H1 (cell line): ENCODE measurements around the gene CX3CL1. TPM values are rescaled to one million over a fixed set of nuclear protein-coding genes. Genes with fewer than 3 reads are reported as not detected.

ENCODE experiments used
- CTCF ChIA-PET: fragments of 300-600 bp; sonication (Branson Sonifier 250); formaldehyde crosslinking; loops from one replicate; lab custom pipeline; 2021; ENCODE audit not compliant: partially characterized antibody; lab: Charles Lee
- POLR2A ChIA-PET: fragments of 300-600 bp; sonication (Branson Sonifier 250); formaldehyde crosslinking; loops from one replicate; lab custom pipeline; 2021; ENCODE audit warnings: inconsistent platforms; ENCODE audit not compliant: partially characterized antibody; lab: Charles Lee
- DNase-seq, 2 experiments: peaks; one replicate each; pipeline versions ENCODE4 v3.0.0 to v3.0.0-alpha.2; 2010 to 2022; ENCODE audit warnings: low spot score in 2 of 2, low read depth in 1 of 2, mixed read lengths in 1 of 2
- FAIRE-seq: peaks from 2 replicates; lab custom pipeline; 2011; peaks lifted over from hg19 to GRCh38; lab: Jason Lieb, UNC
- H2AFZ ChIP-seq: 2 replicates; pipeline ENCODE4 v1.8.1; 2012; ENCODE audit warnings: low read length, inconsistent platforms
- H2AK5ac ChIP-seq: 2 replicates; pipeline ENCODE4 v1.6.1; 2013; ENCODE audit warnings: low read depth, low read length
- H2BK120ac ChIP-seq: replicated peaks from 2 replicates; pipeline ENCODE3; 2013; ENCODE audit warnings: low read depth, low read length, inconsistent platforms
- H2BK12ac ChIP-seq: 2 replicates; pipeline ENCODE4 v1.6.1; 2013; ENCODE audit warnings: low read depth, low read length
- H2BK15ac ChIP-seq: 2 replicates; pipeline ENCODE4 v1.6.1; 2013; ENCODE audit warnings: low read length
- H2BK20ac ChIP-seq: 2 replicates; pipeline ENCODE4 v1.6.1; 2013; ENCODE audit warnings: low read length
- H2BK5ac ChIP-seq: 2 replicates; pipeline ENCODE4 v1.6.1; 2013; ENCODE audit warnings: low read depth, low read length
- H3K14ac ChIP-seq: 2 replicates; pipeline ENCODE4 v1.6.1; 2013; ENCODE audit warnings: inconsistent platforms; ENCODE audit not compliant: insufficient read length
- H3K18ac ChIP-seq: 2 replicates; pipeline ENCODE4 v1.6.1; 2013; ENCODE audit warnings: low read length; ENCODE audit errors: extremely low read depth
- H3K23ac ChIP-seq: 2 replicates; pipeline ENCODE4 v1.6.1; 2013; ENCODE audit warnings: inconsistent platforms; ENCODE audit not compliant: insufficient read length
- H3K23me2 ChIP-seq: 2 replicates; pipeline ENCODE4 v1.6.1; 2013; ENCODE audit warnings: low read depth, low read length
- H3K27ac ChIP-seq: 2 replicates; pipeline ENCODE4 v1.6.1; 2011; ENCODE audit warnings: low read depth, low read length, inconsistent platforms
- H3K27me3 ChIP-seq, 4 experiments: replicated peaks in 1 of 4; 1 replicate in 1 of 4; 2 replicates in 3 of 4; pipeline versions ENCODE4 v1.6.1 to v1.8.1; 2011 to 2013; ENCODE audit warnings: low read length in 3 of 4, mild to moderate bottlenecking in 3 of 4, inconsistent platforms in 2 of 4, mixed read lengths in 2 of 4, moderate library complexity in 1 of 4; ENCODE audit not compliant: control insufficient read depth in 3 of 4, insufficient read depth in 3 of 4; ENCODE audit errors: extremely low read depth in 1 of 4
- H3K36me3 ChIP-seq, 4 experiments: 2 replicates each; pipeline versions ENCODE4 v1.6.1 to v1.8.1; 2011 to 2013; ENCODE audit warnings: mild to moderate bottlenecking in 4 of 4, low read length in 3 of 4, moderate library complexity in 2 of 4, control low read depth in 1 of 4, inconsistent platforms in 1 of 4; ENCODE audit not compliant: insufficient read depth in 4 of 4, control insufficient read depth in 2 of 4
- H3K4ac ChIP-seq: replicated peaks from 2 replicates; pipeline ENCODE3; 2013; ENCODE audit warnings: low read length, low read depth, mixed read lengths, inconsistent platforms; ENCODE audit not compliant: insufficient read length
- H3K4me1 ChIP-seq, 4 experiments: replicated peaks in 1 of 4; 1 replicate in 1 of 4; 2 replicates in 3 of 4; pipeline versions ENCODE4 v1.6.1 to v1.8.1; 2011 to 2013; ENCODE audit warnings: low read length in 3 of 4, inconsistent platforms in 2 of 4, mixed read lengths in 1 of 4; ENCODE audit not compliant: insufficient read depth in 4 of 4, control insufficient read depth in 3 of 4
- H3K4me2 ChIP-seq, 2 experiments: 2 replicates each; pipeline versions ENCODE4 v1.6.1 to v1.8.1; 2011 to 2013; ENCODE audit warnings: low read depth in 2 of 2, low read length in 2 of 2, control low read depth in 1 of 2, inconsistent platforms in 1 of 2, mild to moderate bottlenecking in 1 of 2; ENCODE audit not compliant: insufficient read depth in 1 of 2
- H3K4me3 ChIP-seq, 4 experiments: fragments of 200-600, 300-600 bp in 1 of 4; sonication (generic), shearing (Covaris generic), sonication (Bioruptor Twin) in 1 of 4; 2 replicates each; pipeline versions ENCODE4 v1.5.1 to v1.8.1; 2011 to 2016; ENCODE audit warnings: low read length in 4 of 4, low read depth in 3 of 4, control low read depth in 2 of 4, inconsistent platforms in 2 of 4, mild to moderate bottlenecking in 2 of 4, mixed read lengths in 1 of 4, moderate library complexity in 1 of 4; ENCODE audit not compliant: insufficient read depth in 2 of 4; ENCODE audit errors: extremely low read depth in 1 of 4
- H3K56ac ChIP-seq: replicated peaks from 2 replicates; pipeline ENCODE3; 2013; ENCODE audit warnings: low read depth, mild to moderate bottlenecking, mixed read lengths, low read length, inconsistent platforms; ENCODE audit not compliant: insufficient read length
- H3K79me1 ChIP-seq: 2 replicates; pipeline ENCODE4 v1.6.1; 2013; ENCODE audit warnings: low read depth, low read length, control low read depth
- H3K79me2 ChIP-seq, 2 experiments: 2 replicates each; pipeline versions ENCODE4 v1.6.1 to v1.8.1; 2012 to 2013; ENCODE audit warnings: low read length in 2 of 2, mild to moderate bottlenecking in 2 of 2, inconsistent platforms in 1 of 2; ENCODE audit not compliant: insufficient read depth in 2 of 2, control insufficient read depth in 1 of 2
- H3K9ac ChIP-seq, 4 experiments: replicated peaks in 1 of 4; 1 replicate in 1 of 4; 2 replicates in 3 of 4; pipeline versions ENCODE4 v1.6.1 to v1.8.1; 2011 to 2013; ENCODE audit warnings: low read depth in 3 of 4, low read length in 3 of 4, control low read depth in 2 of 4, mild to moderate bottlenecking in 2 of 4, moderate library complexity in 2 of 4, inconsistent platforms in 1 of 4; ENCODE audit errors: extremely low read depth in 1 of 4
- H3K9me3 ChIP-seq, 2 experiments: 2 replicates each; pipeline versions ENCODE4 v1.6.1 to v1.8.1; 2012 to 2013; ENCODE audit warnings: mild to moderate bottlenecking in 2 of 2, moderate library complexity in 2 of 2, control low read depth in 1 of 2, inconsistent platforms in 1 of 2, low read depth in 1 of 2, low read length in 1 of 2, mixed read lengths in 1 of 2; ENCODE audit not compliant: insufficient read depth in 2 of 2
- H4K20me1 ChIP-seq, 2 experiments: replicated peaks in 1 of 2; 2 replicates each; pipeline versions ENCODE3 to v1.8.1; 2011 to 2013; ENCODE audit warnings: inconsistent platforms in 2 of 2, low read length in 2 of 2, mild to moderate bottlenecking in 1 of 2; ENCODE audit not compliant: insufficient read depth in 2 of 2, control insufficient read depth in 1 of 2
- H4K5ac ChIP-seq: 2 replicates; pipeline ENCODE4 v1.6.1; 2013; ENCODE audit warnings: low read length, low read depth, mixed read lengths, inconsistent platforms; ENCODE audit not compliant: insufficient read length
- H4K8ac ChIP-seq: 2 replicates; pipeline ENCODE4 v1.8.0; 2013; ENCODE audit warnings: mild to moderate bottlenecking, moderate library complexity, low read length, inconsistent platforms; ENCODE audit not compliant: insufficient read depth; ENCODE audit errors: extremely low read depth
- H4K91ac ChIP-seq: replicated peaks from 2 replicates; pipeline ENCODE3; 2013; ENCODE audit warnings: low read length, mixed read lengths, inconsistent platforms; ENCODE audit not compliant: insufficient read length
- CBX8 ChIP-seq: fragments of 300-800, 300-1000 bp; sonication (generic); IDR thresholded peaks from 2 replicates; pipeline ENCODE4 v1.7.1; 2016; ENCODE audit warnings: low read depth, low read length, borderline replicate concordance
- CHD2 ChIP-seq: IDR thresholded peaks from 2 replicates; pipeline ENCODE4 v1.6.1; 2012; ENCODE audit warnings: low read length, improper control_type of control experiment
- CTBP2 ChIP-seq: IDR thresholded peaks from 2 replicates; pipeline ENCODE4 v1.7.0; 2011; ENCODE audit warnings: borderline replicate concordance, mild to moderate bottlenecking, moderate library complexity, mixed read lengths, low read length; ENCODE audit not compliant: insufficient read depth, insufficient read length
- JUN ChIP-seq: IDR thresholded peaks from 2 replicates; pipeline ENCODE4 v1.6.1; 2011; ENCODE audit warnings: low read depth, mild to moderate bottlenecking, improper control_type of control experiment, low read length
- JUND ChIP-seq: IDR thresholded peaks from 2 replicates; pipeline ENCODE4 v1.6.1; 2011; ENCODE audit warnings: mild to moderate bottlenecking, improper control_type of control experiment, low read length
- RXRA ChIP-seq: IDR thresholded peaks from 2 replicates; pipeline ENCODE4 v1.6.1; 2011; ENCODE audit warnings: low read depth, mild to moderate bottlenecking, low read length, moderate library complexity; ENCODE audit not compliant: insufficient read depth
- SIX5 ChIP-seq: IDR thresholded peaks from 2 replicates; pipeline ENCODE4 v1.6.1; 2011; ENCODE audit warnings: mild to moderate bottlenecking, low read depth, low read length
- SP1 ChIP-seq: IDR thresholded peaks from 2 replicates; pipeline ENCODE4 v1.6.1; 2011; ENCODE audit warnings: low read depth, low read length
- TAF7 ChIP-seq: optimal IDR thresholded peaks from 2 replicates; pipeline ENCODE3; 2011; ENCODE audit warnings: low read depth, mild to moderate bottlenecking, inconsistent platforms, low read length, moderate library complexity, borderline replicate concordance
- TCF12 ChIP-seq: IDR thresholded peaks from 2 replicates; pipeline ENCODE4 v1.6.1; 2011; ENCODE audit warnings: low read depth, mild to moderate bottlenecking, low read length
- WGBS, 2 experiments: shearing (Covaris generic) in 1 of 2; methylation state at CpG; one replicate each; pipeline versions ENCODE4 v1.1.6 to v1.1.7; 2013 to 2015; ENCODE audit warnings: low lambda C conversion rate in 2 of 2, mixed read lengths in 2 of 2, inconsistent platforms in 1 of 2, low coverage in 1 of 2, missing lambda C conversion rate in 1 of 2; ENCODE audit not compliant: insufficient replicate concordance in 2 of 2, insufficient coverage in 1 of 2, insufficient read length in 1 of 2; ENCODE audit errors: extremely low coverage in 1 of 2, missing lambda C conversion rate in 1 of 2; 5-methylcytosine and 5-hydroxymethylcytosine counted together
- polyA plus RNA-seq, 7 experiments: library from polyadenylated mRNA; depleted of rRNA in 3 of 7; stranded (reverse) in 5 of 7; unstranded in 2 of 7; fragments of >200 nt in 5 of 7; fragments of 200-250 nt in 2 of 7; gene quantifications; 1 replicate in 5 of 7; 2 replicates in 1 of 7; 4 replicates in 1 of 7; pipeline versions ENCODE4 v1.2.1 to v1.2.3, GENCODE V29; 2011 to 2013; ENCODE audit warnings: missing spikeins in 2 of 7, mixed read lengths in 2 of 7
- total RNA-seq: library from RNA; stranded (reverse); fragmentation: NEBNext Ultra II Directional; extraction: Animal tissue kit (Norgen Biotek cat#: 25700); gene quantifications from 2 replicates; pipeline ENCODE4 v1.2.1, GENCODE V29; 2021
- TF ChIP-seq, protein P1 (sequence below): IDR thresholded peaks from 2 replicates; pipeline ENCODE4 v1.6.1; 2012; ENCODE audit warnings: inconsistent platforms
- TF ChIP-seq, protein P2 (sequence below): IDR thresholded peaks from 2 replicates; pipeline ENCODE4 v1.6.1; 2011; ENCODE audit warnings: low read depth, mild to moderate bottlenecking, low read length; ENCODE audit not compliant: insufficient read depth

Gene CX3CL1
- total and polyA plus RNA-seq, 2 of the 8 experiments (the other 6 are each of a cell fraction or from before 2014, with no cell fraction given), result 1.4 to 3.0 TPM

GRCh38 chr16:57384248-57385070, 12.2 kb downstream of the CX3CL1 start:
- WGBS, 2 experiments, result 84% methylated on average over 11 of the region's 11 CpGs; no CpG with 5 or more reads in 1 of the 2 experiments
- CTCF ChIA-PET, result interaction anchor here (1.0 to 1.5 kb wide), 2 partner anchors 29 to 80 kb away, joined by 3 read pairs; no protein-coding TSS in a partner anchor
- TF ChIP-seq TCF12 (no peak), JUND (no peak), RXRA (no peak), CTBP2 (no peak), CHD2 (no peak), TAF7 (no peak), JUN (no peak), CBX8 (no peak), SP1 (no peak), SIX5 (no peak)
- TF ChIP-seq, protein P1, sequence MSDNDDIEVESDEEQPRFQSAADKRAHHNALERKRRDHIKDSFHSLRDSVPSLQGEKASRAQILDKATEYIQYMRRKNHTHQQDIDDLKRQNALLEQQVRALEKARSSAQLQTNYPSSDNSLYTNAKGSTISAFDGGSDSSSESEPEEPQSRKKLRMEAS, result no peak
- TF ChIP-seq, protein P2, sequence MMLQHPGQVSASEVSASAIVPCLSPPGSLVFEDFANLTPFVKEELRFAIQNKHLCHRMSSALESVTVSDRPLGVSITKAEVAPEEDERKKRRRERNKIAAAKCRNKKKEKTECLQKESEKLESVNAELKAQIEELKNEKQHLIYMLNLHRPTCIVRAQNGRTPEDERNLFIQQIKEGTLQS, result no peak

More at GRCh38 chr16:57384248-57385070, 12.2 kb downstream of the CX3CL1 start:
- FAIRE-seq, result no peak
- DNase-seq, result no peak
- no peak overlapping the region for H4K8ac ChIP-seq
- H4K91ac ChIP-seq, result no peak overlapping the region
- no peaks in the 10 kb centered on the region for H3K36me3 ChIP-seq
- H3K79me1 ChIP-seq, result no peaks in the 10 kb centered on the region
- H2BK5ac ChIP-seq, result no peak overlapping the region
- peaks cover 0 to 8% of the 10 kb centered on the region in 2 experiments for H4K20me1 ChIP-seq
- H2BK15ac ChIP-seq, result no peak overlapping the region
- H2BK12ac ChIP-seq, result no peak overlapping the region
- H3K4ac ChIP-seq, result no peak overlapping the region
- no peaks in the 10 kb centered on the region; a peak in 1 of 7 replicates for H3K27me3 ChIP-seq
- H2BK120ac ChIP-seq, result no peak overlapping the region
- no peak overlapping the region for H3K4me3 ChIP-seq
- no peak overlapping the region for H3K14ac ChIP-seq
- no peak overlapping the region for H3K56ac ChIP-seq
- peaks cover 6% of the 10 kb centered on the region for H3K23me2 ChIP-seq
- no peak overlapping the region for H2AK5ac ChIP-seq
- H3K9me3 ChIP-seq, result no peaks in the 10 kb centered on the region
- H2BK20ac ChIP-seq, result no peak overlapping the region
- H3K4me2 ChIP-seq, result no peak overlapping the region
- H3K27ac ChIP-seq, result no peak overlapping the region
- no peaks in the 10 kb centered on the region for H3K79me2 ChIP-seq
- no peak overlapping the region for H4K5ac ChIP-seq
- H3K4me1 ChIP-seq, result peaks cover 0 to 2% (median 1%) of the 10 kb centered on the region in 4 experiments; a peak in 1 of 7 replicates
- H3K9ac ChIP-seq, result no peak overlapping the region
- H3K18ac ChIP-seq, result no peak overlapping the region
- POLR2A ChIA-PET, result no interaction called here
- no peak overlapping the region for H2AFZ ChIP-seq
- H3K23ac ChIP-seq, result no peak overlapping the region
